C4-2B (cell line): Measurements from ENCODE around the gene CDIPT.

Experiments used
- CTCF ChIP-seq: fragments of 450-650 bp; conservative IDR thresholded peaks from 2 replicates; pipeline ENCODE4 v1.5.1; 2017; ENCODE audit warnings: mild to moderate bottlenecking
- ZFX ChIP-seq: fragments of 450-650 bp; IDR thresholded peaks from 2 replicates; pipeline ENCODE4 v1.6.1; 2017

- TF ChIP-seq CTCF: no peak
- no peak for TF ChIP-seq ZFX
Observed at GRCh38 chr16:29816694-29817441, 46.2 kb downstream of the CDIPT start.
